HepG2 (cell line): ENCODE results near the gene CCDC57. TPM values are rescaled to one million over a fixed set of nuclear protein-coding genes. Genes with fewer than 3 reads are reported as not detected.

ENCODE experiments used
- ATF6 ChIP-seq: sonication (generic); formaldehyde crosslinking; conservative IDR thresholded peaks from 2 replicates; pipeline ENCODE4 v1.4.0; 2020; ENCODE audit warnings: missing genetic modification reagents
- DR1 ChIP-seq: sonication (generic); formaldehyde crosslinking; IDR thresholded peaks from 2 replicates; pipeline ENCODE4 v1.8.0; 2021; ENCODE audit warnings: mild to moderate bottlenecking, missing genetic modification reagents, inconsistent platforms
- ESRRA ChIP-seq: sonication (generic); formaldehyde crosslinking; IDR thresholded peaks from 2 replicates; pipeline ENCODE4 v1.5.1; 2020; ENCODE audit warnings: mild to moderate bottlenecking, low read depth, missing genetic modification reagents
- ETS1 ChIP-seq: sonication (generic); formaldehyde crosslinking; IDR thresholded peaks from 2 replicates; pipeline ENCODE4 v1.4.0; 2020; ENCODE audit warnings: missing genetic modification reagents
- GABPB1 ChIP-seq: IDR thresholded peaks from 2 replicates; pipeline ENCODE4 v1.6.1; 2016; ENCODE audit warnings: mild to moderate bottlenecking, missing genetic modification reagents, moderate library complexity, missing compliant biosample characterization
- HOXD1 ChIP-seq: sonication (generic); formaldehyde crosslinking; IDR thresholded peaks from 2 replicates; pipeline ENCODE4 v1.5.0; 2020; ENCODE audit warnings: missing genetic modification reagents
- JUN ChIP-seq: sonication (generic); formaldehyde crosslinking; IDR thresholded peaks from 2 replicates; pipeline ENCODE4 v1.4.0; 2020; ENCODE audit warnings: mild to moderate bottlenecking, missing genetic modification reagents
- MLXIP ChIP-seq: sonication (generic); formaldehyde crosslinking; IDR thresholded peaks from 2 replicates; pipeline ENCODE4 v1.9.0; 2021; ENCODE audit warnings: missing genetic modification reagents, borderline replicate concordance
- MXD1 ChIP-seq: sonication (generic); formaldehyde crosslinking; IDR thresholded peaks from 2 replicates; pipeline ENCODE4 v1.4.0; 2020; ENCODE audit warnings: mild to moderate bottlenecking, missing genetic modification reagents
- RFXAP ChIP-seq: sonication (generic); formaldehyde crosslinking; IDR thresholded peaks from 2 replicates; pipeline ENCODE4 v1.4.0; 2020; ENCODE audit warnings: missing genetic modification reagents, borderline replicate concordance
- SMAD1 ChIP-seq: sonication (generic); formaldehyde crosslinking; IDR thresholded peaks from 2 replicates; pipeline ENCODE4 v1.4.0; 2020; ENCODE audit warnings: missing genetic modification reagents, low read depth, mild to moderate bottlenecking, borderline replicate concordance
- SMAD3 ChIP-seq: sonication (generic); formaldehyde crosslinking; IDR thresholded peaks from 2 replicates; pipeline ENCODE4 v1.4.0; 2020; ENCODE audit warnings: missing genetic modification reagents
- TBP ChIP-seq: sonication (generic); formaldehyde crosslinking; IDR thresholded peaks from 2 replicates; pipeline ENCODE4 v1.5.0; 2020; ENCODE audit warnings: missing genetic modification reagents
- TBX2 ChIP-seq: sonication (generic); formaldehyde crosslinking; IDR thresholded peaks from 2 replicates; pipeline ENCODE4 v1.5.0; 2020; ENCODE audit warnings: missing genetic modification reagents, mild to moderate bottlenecking, borderline replicate concordance
- TOE1 ChIP-seq: sonication (generic); formaldehyde crosslinking; IDR thresholded peaks from 2 replicates; pipeline ENCODE4 v1.4.0; 2020; ENCODE audit warnings: mild to moderate bottlenecking, missing genetic modification reagents
- YEATS2 ChIP-seq: sonication (generic); formaldehyde crosslinking; IDR thresholded peaks from 2 replicates; pipeline ENCODE4 v1.4.0; 2020; ENCODE audit warnings: missing genetic modification reagents, borderline replicate concordance
- ZNF143 ChIP-seq: sonication (generic); formaldehyde crosslinking; IDR thresholded peaks from 2 replicates; pipeline ENCODE4 v1.4.0; 2020; ENCODE audit warnings: missing genetic modification reagents
- ZNF543 ChIP-seq: sonication (generic); formaldehyde crosslinking; IDR thresholded peaks from 2 replicates; pipeline ENCODE4 v1.4.0; 2020; ENCODE audit warnings: mild to moderate bottlenecking, missing genetic modification reagents
- ZNF558 ChIP-seq: sonication (generic); formaldehyde crosslinking; IDR thresholded peaks from 2 replicates; pipeline ENCODE4 v1.9.0; 2022; ENCODE audit warnings: mild to moderate bottlenecking, missing genetic modification reagents, borderline replicate concordance
- ZNF614 ChIP-seq: IDR thresholded peaks from 2 replicates; pipeline ENCODE4 v1.6.1; 2018; ENCODE audit warnings: missing biosample characterization, missing genetic modification reagents, inconsistent platforms, borderline replicate concordance
- ZSCAN20 ChIP-seq: sonication (generic); formaldehyde crosslinking; IDR thresholded peaks from 2 replicates; pipeline ENCODE4 v1.4.0; 2020; ENCODE audit warnings: missing genetic modification reagents, mild to moderate bottlenecking, borderline replicate concordance
- ZSCAN29 ChIP-seq: sonication (generic); formaldehyde crosslinking; conservative IDR thresholded peaks from 2 replicates; pipeline ENCODE4 v1.4.0; 2020; ENCODE audit warnings: mild to moderate bottlenecking, missing genetic modification reagents
- polyA plus RNA-seq, 8 experiments: library from polyadenylated mRNA; depleted of rRNA in 3 of 8; stranded (reverse) in 7 of 8; unstranded in 1 of 8; fragments of >200 nt; fragmentation: Illumina TruSeq in 4 of 8; extraction: Trizol in 4 of 8; gene quantifications; 2 replicates each; pipeline versions ENCODE4 v1.2.1 to v1.2.3, GENCODE V29; 2011 to 2016; ENCODE audit warnings: low read depth in 4 of 8, missing spikeins in 1 of 8, mixed read lengths in 1 of 8; ENCODE audit not compliant: insufficient read depth in 1 of 8
- total RNA-seq, 5 experiments: library from RNA; depleted of rRNA; stranded (reverse); fragments of >200 nt; fragmentation: Illumina TruSeq; extraction: Trizol; gene quantifications; 2 replicates each; pipeline ENCODE4 v1.2.3, GENCODE V29; 2016; ENCODE audit warnings: low read depth in 1 of 5

Gene CCDC57
- total and polyA plus RNA-seq, 2 of the 13 experiments (the other 11 are each of a cell fraction or from before 2014, with no cell fraction given), result 59.3 to 59.9 TPM

- TF ChIP-seq ATF6, result no peak
- no peak for TF ChIP-seq ZSCAN20
- TF ChIP-seq TBX2 (CRISPR knock-in tag), result peak; percentile 95
- no peak for TF ChIP-seq ESRRA (CRISPR knock-in tag)
- no peak for TF ChIP-seq ETS1 (CRISPR knock-in tag)
- TF ChIP-seq ZNF543 (CRISPR knock-in tag), result no peak; the same call in 1 of the 2 replicates
- TF ChIP-seq MXD1 (CRISPR knock-in tag), result no peak
- no peak for TF ChIP-seq ZSCAN29 (CRISPR knock-in tag)
- TF ChIP-seq ZNF558 (CRISPR knock-in tag), result no peak; the same call in 1 of the 2 replicates
- no peak for TF ChIP-seq HOXD1 (CRISPR knock-in tag)
- TF ChIP-seq SMAD1, result no peak
- TF ChIP-seq ZNF143 (CRISPR knock-in tag), result no peak
- no peak for TF ChIP-seq JUN (CRISPR knock-in tag)
- no peak for TF ChIP-seq TBP (CRISPR knock-in tag)
- TF ChIP-seq SMAD3 (CRISPR knock-in tag), result no peak; the same call in 1 of the 2 replicates
- TF ChIP-seq TOE1 (CRISPR knock-in tag), result no peak
- no peak for TF ChIP-seq YEATS2
- no peak for TF ChIP-seq RFXAP (CRISPR knock-in tag)
- peak; percentile 69; the same call in 1 of the 2 replicates for TF ChIP-seq ZNF614 (CRISPR knock-in tag)
- TF ChIP-seq GABPB1 (CRISPR knock-in tag), result peak; percentile 35
- TF ChIP-seq DR1 (CRISPR knock-in tag), result no peak
- TF ChIP-seq MLXIP (CRISPR knock-in tag), result no peak
These were observed 3.9 kb upstream of the CCDC57 start (continued) for GRCh38 chr17:82216301-82217119.
